ENCODE results near the gene LNPK. TPM values are rescaled to one million over a fixed set of nuclear protein-coding genes. Genes with fewer than 3 reads are reported as not detected.
A peak's percentile ranks its signal among the peaks of the same experiment; 100 is the strongest.
"Not testable (repeated sequence)": the region's sequence is repeated elsewhere in the genome, so short reads cannot be mapped to it uniquely, and the experiment has no call there.

The LNPK gene
- total RNA-seq, 1 donor from 2014 or later, result 30.3 TPM

- Mint-ChIP-seq H3K27me3 (no peaks in the 10 kb centered on the region), H3K4me1 (ENCODE audit: low read depth) (peaks cover 5% of the 10 kb centered on the region), H3K36me3 (ENCODE audit: insufficient read depth) (no peaks in the 10 kb centered on the region), H3K9me3 (ENCODE audit: low read depth) (peaks cover 6% of the 10 kb centered on the region), H3K27ac (no peak overlapping the region), H3K4me3 (ENCODE audit: low read depth) (no peak overlapping the region)
- no peak for TF ChIP-seq CTCF (IDR thresholded peaks at IDR 0.05; ENCODE audit: unreplicated experiment)
- no peak for DNase-seq (ENCODE audit: low spot score, unreplicated experiment)
Observed at GRCh38 chr2:175914846-175915245, 87.2 kb downstream of the LNPK start.

GRCh38 chr2:175913849-175914743, 88.0 kb downstream of the LNPK start:
- not testable (repeated sequence) for H3K4me1 Mint-ChIP-seq (ENCODE audit: low read depth); H3K36me3 Mint-ChIP-seq (ENCODE audit: insufficient read depth); DNase-seq (ENCODE audit: low spot score, unreplicated experiment); H3K27ac Mint-ChIP-seq; H3K4me3 Mint-ChIP-seq (ENCODE audit: low read depth); H3K27me3 Mint-ChIP-seq; H3K9me3 Mint-ChIP-seq (ENCODE audit: low read depth)

GRCh38 chr2:175913267-175913666, 88.8 kb downstream of the LNPK start:
- not testable (repeated sequence) for H3K27me3 Mint-ChIP-seq; H3K36me3 Mint-ChIP-seq (ENCODE audit: insufficient read depth); H3K4me3 Mint-ChIP-seq (ENCODE audit: low read depth); DNase-seq (ENCODE audit: low spot score, unreplicated experiment); H3K4me1 Mint-ChIP-seq (ENCODE audit: low read depth); H3K9me3 Mint-ChIP-seq (ENCODE audit: low read depth)
- peak overlapping the region; percentile 29 for H3K27ac Mint-ChIP-seq

GRCh38 chr2:175904035-175904434, 98.0 kb downstream of the LNPK start:
- no peak for TF ChIP-seq CTCF (IDR thresholded peaks at IDR 0.05; ENCODE audit: unreplicated experiment)
- no peaks in the 10 kb centered on the region for H3K9me3 Mint-ChIP-seq (ENCODE audit: low read depth)
- no peak overlapping the region for H3K4me3 Mint-ChIP-seq (ENCODE audit: low read depth)
- no peaks in the 10 kb centered on the region for H3K4me1 Mint-ChIP-seq (ENCODE audit: low read depth)
- H3K27me3 Mint-ChIP-seq, result no peaks in the 10 kb centered on the region
- DNase-seq (ENCODE audit: low spot score, unreplicated experiment), result no peak
- H3K36me3 Mint-ChIP-seq (ENCODE audit: insufficient read depth), result no peaks in the 10 kb centered on the region
- no peak overlapping the region for H3K27ac Mint-ChIP-seq

GRCh38 chr2:175903384-175903936, 98.6 kb downstream of the LNPK start:
- H3K27ac Mint-ChIP-seq, result no peak overlapping the region
- no peak for DNase-seq (ENCODE audit: low spot score, unreplicated experiment)
- no peaks in the 10 kb centered on the region for H3K4me1 Mint-ChIP-seq (ENCODE audit: low read depth)
- TF ChIP-seq CTCF (IDR thresholded peaks at IDR 0.05; ENCODE audit: unreplicated experiment), result no peak
- H3K4me3 Mint-ChIP-seq (ENCODE audit: low read depth), result no peak overlapping the region
- H3K27me3 Mint-ChIP-seq, result no peaks in the 10 kb centered on the region
- H3K36me3 Mint-ChIP-seq (ENCODE audit: insufficient read depth), result no peaks in the 10 kb centered on the region
- no peaks in the 10 kb centered on the region for H3K9me3 Mint-ChIP-seq (ENCODE audit: low read depth)

- H3K4me3 Mint-ChIP-seq (ENCODE audit: low read depth); H3K4me1 Mint-ChIP-seq (ENCODE audit: low read depth); H3K9me3 Mint-ChIP-seq (ENCODE audit: low read depth); DNase-seq (ENCODE audit: low spot score, unreplicated experiment); H3K27ac Mint-ChIP-seq; H3K27me3 Mint-ChIP-seq; H3K36me3 Mint-ChIP-seq (ENCODE audit: insufficient read depth): not testable (repeated sequence)
Observed at GRCh38 chr2:175895957-175896356, 106.1 kb downstream of the LNPK start.

GRCh38 chr2:175892046-175892445, 110.0 kb downstream of the LNPK start:
- no peak overlapping the region for H3K4me3 Mint-ChIP-seq (ENCODE audit: low read depth)
- no peaks in the 10 kb centered on the region for H3K27me3 Mint-ChIP-seq
- no peak for TF ChIP-seq CTCF (IDR thresholded peaks at IDR 0.05; ENCODE audit: unreplicated experiment)
- H3K36me3 Mint-ChIP-seq (ENCODE audit: insufficient read depth), result no peaks in the 10 kb centered on the region
- H3K27ac Mint-ChIP-seq, result no peak overlapping the region
- DNase-seq (ENCODE audit: low spot score, unreplicated experiment), result no peak
- no peaks in the 10 kb centered on the region for H3K4me1 Mint-ChIP-seq (ENCODE audit: low read depth)
- H3K9me3 Mint-ChIP-seq (ENCODE audit: low read depth), result peaks cover 9% of the 10 kb centered on the region

All from progenitor cell of endocrine pancreas (in vitro differentiated cells).